ENCODE results near the gene GRM2. TPM values are rescaled to one million over a fixed set of nuclear protein-coding genes. Genes with fewer than 3 reads are reported as not detected.

Gene GRM2
- total RNA-seq (2014; rRNA removed): 0.07 and 0.17 TPM in 2 replicates
- Bru-seq, nascent RNA: percentile 31 among the genes with signal in this experiment
- BruChase-seq, experiment 1, labeled RNA remaining after a 6-hour chase: percentile 23 among the genes with signal in this experiment
- percentile 30 among the genes with signal in this experiment for BruChase-seq, experiment 2, labeled RNA remaining after a 2-hour chase
- long read RNA-seq: 0 reads

GRCh38 chr3:51706788-51707731 lies at the start of gene GRM2:
Gene GRM2, plus strand, starts transcription at chr3:51707068. Its CDS starts 1,916 bp downstream, at chr3:51708984.
- Histone ChIP-seq H3K9me3 (ENCODE audit: low read length) (no peaks in the 10 kb centered on the region), H3F3A (ENCODE audit: low read length, unreplicated experiment) (no peaks in the 10 kb centered on the region), H3K4me3 (ENCODE audit: low read length) (no peak within 1 kb of the TSS), H3K36me3 (ENCODE audit: low read depth, low read length) (no peaks in the 10 kb centered on the region), H3K9me2 (replicated peaks; ENCODE audit: low read length) (no peaks in the 10 kb centered on the region), H3K27me3 (ENCODE audit: low read length) (no peaks in the 10 kb centered on the region), H3K27ac (ENCODE audit: low read length) (no peak within 1 kb of the TSS), H3K4me2 (ENCODE audit: low read length) (no peak within 1 kb of the TSS), H3K79me2 (ENCODE audit: low read length) (no peaks in the 10 kb centered on the region), H4K20me1 (ENCODE audit: low read length) (no peaks in the 10 kb centered on the region), H3K4me1 (ENCODE audit: insufficient read depth, low read length) (no peaks in the 10 kb centered on the region), H3K9ac (ENCODE audit: low read length) (no peak within 1 kb of the TSS), H2AFZ (ENCODE audit: low read length) (no peak within 1 kb of the TSS)
- DNase-seq (peak; percentile 14), ATAC-seq (peak; percentile 49)
- intact Hi-C loops (cut with micrococcal nuclease): no loop called here
- BruUV-seq (replicated peaks): no TSS peak
- ChIA-PET CTCF (no interaction called here), POLR2A (ENCODE audit: unreplicated experiment) (no interaction called here)
- TF ChIP-seq EZH2phosphoT487 (IDR thresholded peaks at IDR 0.05; ENCODE audit: borderline replicate concordance, low read length) (no peak), EZH2 (IDR thresholded peaks at IDR 0.05; ENCODE audit: low read length, unreplicated experiment) (no peak), CTCF (conservative IDR thresholded peaks at IDR 0.05; ENCODE audit: low read depth, low read length) (no peak)

DNA sequence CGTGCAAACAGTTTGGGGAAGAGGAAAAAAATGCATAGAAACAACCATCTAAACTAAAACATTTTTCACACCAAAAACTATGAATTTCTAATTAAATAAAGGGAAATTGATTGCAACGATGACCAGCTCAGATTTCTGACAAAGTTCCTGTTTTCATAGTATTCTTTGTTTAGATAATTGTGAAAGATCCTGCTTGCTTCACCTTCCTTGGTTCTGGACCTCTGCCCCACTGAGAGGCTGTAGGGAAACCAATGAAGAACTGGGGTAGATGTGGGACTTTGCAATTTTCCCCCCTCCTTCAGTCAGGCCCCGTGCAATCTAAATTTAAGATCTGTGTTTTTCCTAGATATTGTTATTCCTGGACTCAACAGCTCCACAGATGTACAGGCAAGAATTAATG lies 49.6 kb upstream of the GRM2 start:
- H2AFZ ChIP-seq (ENCODE audit: low read length): no peak overlapping the region
- no peaks in the 10 kb centered on the region for H3K4me1 ChIP-seq (ENCODE audit: insufficient read depth, low read length)
- H3K9me2 ChIP-seq (replicated peaks; ENCODE audit: low read length): no peaks in the 10 kb centered on the region
- H3K4me2 ChIP-seq (ENCODE audit: low read length): no peak overlapping the region
- H3K79me2 ChIP-seq (ENCODE audit: low read length): no peaks in the 10 kb centered on the region
- ChIA-PET CTCF (no interaction called here), POLR2A (ENCODE audit: unreplicated experiment) (no interaction called here)
- H3F3A ChIP-seq (ENCODE audit: low read length, unreplicated experiment): no peaks in the 10 kb centered on the region
- no peak for TF ChIP-seq EZH2 (IDR thresholded peaks at IDR 0.05; ENCODE audit: low read length, unreplicated experiment)
- TF ChIP-seq EZH2phosphoT487 (IDR thresholded peaks at IDR 0.05; ENCODE audit: borderline replicate concordance, low read length): no peak
- no peak for TF ChIP-seq CTCF (conservative IDR thresholded peaks at IDR 0.05; ENCODE audit: low read depth, low read length)
- H4K20me1 ChIP-seq (ENCODE audit: low read length): no peaks in the 10 kb centered on the region
- DNase-seq (no peak), ATAC-seq (no peak)
- H3K9ac ChIP-seq (ENCODE audit: low read length): no peak overlapping the region
- BruUV-seq (replicated peaks): no TSS peak
- peaks cover 18% of the 10 kb centered on the region; the same call in 1 of the 2 replicates for H3K36me3 ChIP-seq (ENCODE audit: low read depth, low read length)
- intact Hi-C loops (cut with micrococcal nuclease): no loop called here
- no peak overlapping the region for H3K27ac ChIP-seq (ENCODE audit: low read length)
- no peaks in the 10 kb centered on the region for H3K27me3 ChIP-seq (ENCODE audit: low read length)
- H3K9me3 ChIP-seq (ENCODE audit: low read length): no peaks in the 10 kb centered on the region
- no peak overlapping the region for H3K4me3 ChIP-seq (ENCODE audit: low read length)

Measured in PC-3 (cell line).